ENCODE data around the gene KCNC1.

DNA sequence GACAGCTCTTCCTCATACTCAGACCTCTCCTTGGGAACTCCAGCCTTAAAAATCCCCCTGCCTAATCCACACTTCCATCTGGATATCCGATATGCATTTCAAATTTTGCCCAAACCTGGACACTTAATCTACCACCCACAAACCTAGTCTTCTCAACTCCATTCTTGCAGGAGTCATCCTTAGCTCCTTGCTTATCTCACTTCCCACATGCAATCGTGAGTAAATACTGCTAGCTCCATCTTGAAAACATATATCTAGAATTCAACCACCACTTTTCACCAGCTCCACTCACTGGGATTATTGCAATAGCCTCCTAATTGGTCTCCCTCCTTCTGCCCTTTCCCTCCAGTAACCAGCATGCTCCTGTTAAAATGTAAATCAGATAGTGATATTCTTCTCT lies 17.8 kb upstream of the KCNC1 start:
- TF ChIP-seq, protein P1, sequence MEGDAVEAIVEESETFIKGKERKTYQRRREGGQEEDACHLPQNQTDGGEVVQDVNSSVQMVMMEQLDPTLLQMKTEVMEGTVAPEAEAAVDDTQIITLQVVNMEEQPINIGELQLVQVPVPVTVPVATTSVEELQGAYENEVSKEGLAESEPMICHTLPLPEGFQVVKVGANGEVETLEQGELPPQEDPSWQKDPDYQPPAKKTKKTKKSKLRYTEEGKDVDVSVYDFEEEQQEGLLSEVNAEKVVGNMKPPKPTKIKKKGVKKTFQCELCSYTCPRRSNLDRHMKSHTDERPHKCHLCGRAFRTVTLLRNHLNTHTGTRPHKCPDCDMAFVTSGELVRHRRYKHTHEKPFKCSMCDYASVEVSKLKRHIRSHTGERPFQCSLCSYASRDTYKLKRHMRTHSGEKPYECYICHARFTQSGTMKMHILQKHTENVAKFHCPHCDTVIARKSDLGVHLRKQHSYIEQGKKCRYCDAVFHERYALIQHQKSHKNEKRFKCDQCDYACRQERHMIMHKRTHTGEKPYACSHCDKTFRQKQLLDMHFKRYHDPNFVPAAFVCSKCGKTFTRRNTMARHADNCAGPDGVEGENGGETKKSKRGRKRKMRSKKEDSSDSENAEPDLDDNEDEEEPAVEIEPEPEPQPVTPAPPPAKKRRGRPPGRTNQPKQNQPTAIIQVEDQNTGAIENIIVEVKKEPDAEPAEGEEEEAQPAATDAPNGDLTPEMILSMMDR (IDR thresholded peaks at IDR 0.05; ENCODE audit: poor library complexity) = no peak
- no peak for TF ChIP-seq EZH2 (IDR thresholded peaks at IDR 0.05; ENCODE audit: borderline replicate concordance)
